A549 (cell line): Measurements from ENCODE around the gene ELAVL1. TPM values are rescaled to one million over a fixed set of nuclear protein-coding genes. Genes with fewer than 3 reads are reported as not detected.

Experiments
- ATAC-seq, 2 experiments: fragments of 200-7000 bp in 1 of 2; fragments of >200 bp in 1 of 2; cut with Nextera tagmentation in 1 of 2; cut with Tn5 transposase in 1 of 2; 3 replicates each; pipeline versions ENCODE4 v1.8.0 to v1.9.1; 2018 to 2020; ENCODE audit warnings: mild to moderate bottlenecking in 1 of 2, moderate library complexity in 1 of 2
- CTCF ChIA-PET: fragments of 300-600 bp; sonication (Branson Sonifier 250); formaldehyde crosslinking; extraction: SDS; loops from one replicate; lab custom pipeline; 2021; ENCODE audit warnings: antibody characterized with exemption, inconsistent platforms; lab: Yijun Ruan, JAX
- POLR2A ChIA-PET: fragments of 350-600 bp; formaldehyde crosslinking; extraction: SDS; loops from one replicate; lab custom pipeline; 2021; ENCODE audit warnings: antibody characterized with exemption, inconsistent platforms; lab: Yijun Ruan, JAX
- DNase-seq, 2 experiments: peaks; one replicate each; pipeline versions ENCODE4 v3.0.0 to v3.0.0-alpha.2; 2011 to 2016; ENCODE audit warnings: low read depth in 1 of 2, low spot score in 1 of 2
- FAIRE-seq: peaks from 2 replicates; lab custom pipeline; 2011; peaks lifted over from hg19 to GRCh38; lab: Jason Lieb, UNC
- H3K27ac ChIP-seq, 2 experiments: fragments of >200 bp; sonication (Bioruptor Twin); formaldehyde crosslinking; 3 replicates each; pipeline ENCODE4 v1.5.1; 2016 to 2017
- H3K4me1 ChIP-seq: fragments of >200 bp; sonication (Bioruptor Twin); formaldehyde crosslinking; 3 replicates; pipeline ENCODE4 v1.6.1; 2016
- H3K4me2 ChIP-seq: fragments of >200 bp; sonication (Bioruptor Twin); formaldehyde crosslinking; 3 replicates; pipeline ENCODE4 v1.6.1; 2016
- H3K4me3 ChIP-seq: fragments of >200 bp; sonication (Bioruptor Twin); formaldehyde crosslinking; 3 replicates; pipeline ENCODE4 v1.5.1; 2016
- H3K9me3 ChIP-seq: fragments of >200 bp; sonication (Bioruptor Twin); formaldehyde crosslinking; 3 replicates; pipeline ENCODE4 v1.6.1; 2016
- CHD2 ChIP-seq: fragments of 150-350 bp; IDR thresholded peaks from 2 replicates; pipeline ENCODE4 v1.6.1; 2014; ENCODE audit warnings: low read length; ENCODE audit not compliant: partially characterized antibody
- CHD4 ChIP-seq: fragments of 200-600 bp; sonication (generic); IDR thresholded peaks from 2 replicates; pipeline ENCODE4 v1.6.1; 2016; ENCODE audit warnings: antibody characterized with exemption, mild to moderate bottlenecking, borderline replicate concordance
- EHF ChIP-seq: fragments of 250-450 bp; sonication (Bioruptor Pico); IDR thresholded peaks from 2 replicates; pipeline ENCODE4 v1.5.0; 2020; ENCODE audit warnings: mild to moderate bottlenecking
- EHMT2 ChIP-seq: fragments of 200-600 bp; sonication (generic); IDR thresholded peaks from 2 replicates; pipeline ENCODE4 v1.6.1; 2016; ENCODE audit warnings: antibody characterized with exemption, low read depth, mild to moderate bottlenecking, moderate library complexity
- FOXS1 ChIP-seq: fragments of 250-450 bp; sonication (Bioruptor Pico); IDR thresholded peaks from 2 replicates; pipeline ENCODE4 v1.5.0; 2020; ENCODE audit warnings: mild to moderate bottlenecking, moderate library complexity
- GATA3 ChIP-seq: IDR thresholded peaks from 2 replicates; pipeline ENCODE4 v1.6.1; 2012; ENCODE audit warnings: borderline replicate concordance
- JUN ChIP-seq, 2 experiments: fragments of >200 bp; sonication (Bioruptor Twin); formaldehyde crosslinking; IDR thresholded peaks; 2 replicates in 1 of 2; 3 replicates in 1 of 2; pipeline ENCODE4 v1.6.1; 2016 to 2017
- KDM1A ChIP-seq: fragments of 200-600 bp; sonication (generic); IDR thresholded peaks from 2 replicates; pipeline ENCODE4 v1.6.1; 2016; ENCODE audit warnings: low read depth, mild to moderate bottlenecking
- MAFK ChIP-seq: fragments of 450-650 bp; IDR thresholded peaks from 2 replicates; pipeline ENCODE4 v1.6.1; 2014; ENCODE audit not compliant: partially characterized antibody
- MAZ ChIP-seq: fragments of 150-350 bp; IDR thresholded peaks from 2 replicates; pipeline ENCODE4 v1.6.1; 2014; ENCODE audit warnings: antibody characterized with exemption, low read depth, low read length, borderline replicate concordance
- NFE2L2 ChIP-seq: fragments of 150-350 bp; conservative IDR thresholded peaks from 2 replicates; pipeline ENCODE4 v1.6.1; 2014; ENCODE audit warnings: low read length
- NPAS2 ChIP-seq: fragments of 250-450 bp; sonication (Bioruptor Pico); IDR thresholded peaks from 2 replicates; pipeline ENCODE4 v1.8.0; 2022; ENCODE audit warnings: mild to moderate bottlenecking, moderate library complexity, borderline replicate concordance
- NR3C1 ChIP-seq: fragments of >200 bp; sonication (Bioruptor Twin); formaldehyde crosslinking; IDR thresholded peaks from 3 replicates; pipeline ENCODE4 v1.6.1; 2017
- PHF8 ChIP-seq: fragments of 200-600 bp; sonication (generic); IDR thresholded peaks from 2 replicates; pipeline ENCODE4 v1.6.1; 2016; ENCODE audit warnings: low read depth, mild to moderate bottlenecking, antibody characterized with exemption, moderate library complexity, borderline replicate concordance
- POLR2AphosphoS2 ChIP-seq: conservative IDR thresholded peaks from 2 replicates; pipeline ENCODE4 v1.6.1; 2012; ENCODE audit warnings: low read length, improper control_type of control experiment, inconsistent platforms
- RAD21 ChIP-seq, 2 experiments: fragments of >200 bp in 1 of 2; sonication (Bioruptor Twin) in 1 of 2; formaldehyde crosslinking in 1 of 2; IDR thresholded peaks in 1 of 2; conservative IDR thresholded peaks in 1 of 2; 2 replicates in 1 of 2; 3 replicates in 1 of 2; pipeline ENCODE4 v1.6.1; 2012 to 2018; ENCODE audit warnings: inconsistent platforms in 1 of 2
- RFX5 ChIP-seq: fragments of 450-650 bp; IDR thresholded peaks from 2 replicates; pipeline ENCODE4 v1.7.1; 2014; ENCODE audit warnings: antibody characterized with exemption, mild to moderate bottlenecking, moderate library complexity
- SMC3 ChIP-seq: fragments of >200 bp; sonication (Bioruptor Twin); formaldehyde crosslinking; IDR thresholded peaks from 3 replicates; pipeline ENCODE4 v1.6.1; 2018; ENCODE audit warnings: inconsistent platforms
- TFCP2L1 ChIP-seq: fragments of 250-450 bp; sonication (Bioruptor Pico); IDR thresholded peaks from 2 replicates; pipeline ENCODE4 v1.5.0; 2021; ENCODE audit warnings: mild to moderate bottlenecking
- TP53 ChIP-seq: fragments of 250-450 bp; sonication (Bioruptor Pico); IDR thresholded peaks from 2 replicates; pipeline ENCODE4 v1.5.0; 2021; ENCODE audit warnings: mild to moderate bottlenecking, moderate library complexity
- ZC3H11A ChIP-seq: fragments of 450-650 bp; IDR thresholded peaks from 2 replicates; pipeline ENCODE4 v1.6.1; 2014; ENCODE audit warnings: antibody characterized with exemption, mild to moderate bottlenecking
- ZNF302 ChIP-seq: fragments of 250-450 bp; sonication (Bioruptor Pico); IDR thresholded peaks from 2 replicates; pipeline ENCODE4 v1.9.0; 2021; ENCODE audit warnings: inconsistent platforms, mild to moderate bottlenecking, moderate library complexity
- WGBS: methylation state at CpG from one replicate; pipeline ENCODE4 v1.1.6; 2017; ENCODE audit errors: missing lambda C conversion rate; 5-methylcytosine and 5-hydroxymethylcytosine counted together
- polyA plus RNA-seq, 4 experiments: library from polyadenylated mRNA; depleted of rRNA in 3 of 4; stranded (reverse); fragments of >200 nt; fragmentation: RNase III in 1 of 4; extraction: RNeasy Plus Mini Kit Qiagen cat#74134 plus additional on column Dnase treatment in 1 of 4; gene quantifications; 2 replicates in 3 of 4; 3 replicates in 1 of 4; pipeline ENCODE4 v1.2.3, GENCODE V29; 2011 to 2017
- TF ChIP-seq, protein P1 (sequence below): fragments of 450-650 bp; IDR thresholded peaks from 2 replicates; pipeline ENCODE4 v1.6.1; 2014; ENCODE audit warnings: antibody characterized with exemption
- TF ChIP-seq, protein P2 (sequence below): fragments of 250-450 bp; sonication (Bioruptor Pico); IDR thresholded peaks from 2 replicates; pipeline ENCODE4 v1.5.0; 2021; ENCODE audit warnings: mild to moderate bottlenecking, moderate library complexity, borderline replicate concordance
- TF ChIP-seq, protein P3 (sequence below): fragments of 150-350 bp; IDR thresholded peaks from 2 replicates; pipeline ENCODE4 v1.6.1; 2014; ENCODE audit warnings: low read depth, mild to moderate bottlenecking, low read length

ELAVL1 gene
- polyA plus RNA-seq, 2 of the 4 experiments (the other 2 are of a cell fraction): 39.3 to 55.6 TPM

DNA sequence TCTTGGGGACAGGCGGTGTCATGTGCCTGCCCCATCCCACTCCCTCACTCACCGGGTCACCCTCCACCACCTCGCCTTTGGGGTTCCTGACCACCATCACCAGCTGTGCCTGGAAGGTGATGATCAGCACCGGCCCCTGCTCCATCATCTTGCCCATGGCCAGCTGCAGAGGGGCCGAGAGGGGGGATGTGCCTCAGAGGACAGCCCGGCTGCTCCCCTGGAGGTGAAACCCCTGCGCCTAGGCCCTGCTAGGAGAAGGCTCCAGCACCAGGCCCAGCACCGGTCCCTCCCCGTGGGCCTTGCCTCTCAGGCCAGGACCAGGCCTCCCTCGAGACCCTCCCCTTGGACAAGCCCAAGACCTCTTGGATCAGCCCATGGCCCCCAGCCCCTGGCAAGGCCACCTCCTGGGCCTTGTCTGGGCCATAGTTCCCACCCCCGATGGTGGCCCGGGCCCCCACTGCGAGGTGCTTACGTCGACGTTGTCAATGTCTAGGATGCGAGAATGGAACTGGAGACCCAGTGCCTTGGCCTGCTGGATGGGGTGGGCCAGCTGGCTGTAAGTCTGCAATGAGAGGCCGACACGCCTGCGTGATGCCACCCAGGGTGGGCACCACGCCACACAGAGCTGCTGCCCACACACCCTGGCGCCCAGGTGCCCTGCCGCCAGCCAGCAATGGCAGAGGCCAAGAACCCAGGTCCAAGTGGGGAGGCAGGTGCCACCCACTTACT is 77.7 kb downstream of the ELAVL1 start:
- CTCF ChIA-PET: interaction anchor here (1.2 to 3.0 kb wide), 5 partner anchors 10 to 74 kb away, joined by 3 to 13 read pairs (median 6); partner anchors contain the start of gene TIMM44

DNA sequence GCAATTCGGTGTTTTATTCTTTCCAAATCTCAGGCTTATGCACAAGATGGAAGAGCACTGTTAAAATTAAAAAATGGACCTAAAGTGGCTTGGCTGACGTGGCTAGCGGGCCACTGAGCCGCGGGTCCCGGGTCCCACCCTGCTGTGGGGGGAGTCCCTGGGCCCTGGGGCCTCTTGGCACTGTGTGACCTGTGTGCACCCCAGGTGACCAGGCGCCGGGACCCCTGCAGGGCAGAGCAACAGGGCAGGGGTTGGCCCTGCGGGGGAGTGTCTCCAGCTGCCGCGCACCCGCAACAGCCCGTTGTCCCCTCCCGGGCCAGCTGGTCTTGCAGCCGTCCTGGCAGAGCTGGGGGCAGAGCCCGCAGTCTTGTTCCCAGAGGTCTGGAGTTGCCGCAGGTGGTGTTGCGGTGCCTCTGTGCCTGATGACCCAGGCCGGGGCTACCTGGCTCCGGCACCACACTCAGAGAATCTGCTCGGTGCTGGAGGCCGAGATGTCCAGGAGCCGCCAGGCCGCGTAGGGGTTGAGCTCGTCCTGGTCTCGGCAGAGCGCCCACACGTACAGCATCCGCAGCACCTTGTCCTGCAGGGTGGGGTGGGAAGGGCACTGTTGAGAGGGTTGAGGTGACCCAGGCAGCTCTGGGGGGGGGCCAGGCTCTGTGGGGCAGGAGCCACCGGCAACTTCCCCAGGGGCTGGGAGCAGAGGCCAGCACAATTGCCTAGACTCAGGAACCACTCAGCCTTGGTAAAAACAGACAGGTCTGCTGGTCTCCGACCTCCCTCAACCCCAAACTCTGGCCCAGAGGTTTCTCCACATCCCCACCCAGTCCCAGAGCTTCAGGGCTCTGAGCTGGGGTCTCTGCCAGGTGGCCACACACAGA is 78.5 kb downstream of the ELAVL1 start:
- no peak; a peak in 1 of 6 replicates for ATAC-seq
- no peak for DNase-seq
- ChIA-PET POLR2A (interaction anchor here (1.0 kb wide), 1 partner anchor 17 kb away, joined by 4 read pairs; the partner anchor contains the start of gene TIMM44), CTCF (interaction anchor here (1.0 to 2.0 kb wide), 5 partner anchors 9 to 73 kb away, joined by 3 to 13 read pairs (median 5); partner anchors contain the start of gene TIMM44)
- FAIRE-seq: no peak
- Histone ChIP-seq H3K4me2 (no peak overlapping the region; the same call in 2 of the 3 replicates), H3K27ac (peak overlapping the region in 1 of 2 experiments; percentile 92; a peak in 1 of 6 replicates), H3K4me3 (no peak overlapping the region), H3K9me3 (no peaks in the 10 kb centered on the region), H3K4me1 (peaks cover 22% of the 10 kb centered on the region)
- WGBS: 51% methylated on average over 8 of the region's 32 CpGs
- TF ChIP-seq, protein P1, sequence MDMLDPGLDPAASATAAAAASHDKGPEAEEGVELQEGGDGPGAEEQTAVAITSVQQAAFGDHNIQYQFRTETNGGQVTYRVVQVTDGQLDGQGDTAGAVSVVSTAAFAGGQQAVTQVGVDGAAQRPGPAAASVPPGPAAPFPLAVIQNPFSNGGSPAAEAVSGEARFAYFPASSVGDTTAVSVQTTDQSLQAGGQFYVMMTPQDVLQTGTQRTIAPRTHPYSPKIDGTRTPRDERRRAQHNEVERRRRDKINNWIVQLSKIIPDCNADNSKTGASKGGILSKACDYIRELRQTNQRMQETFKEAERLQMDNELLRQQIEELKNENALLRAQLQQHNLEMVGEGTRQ: no peak
- TF ChIP-seq PHF8 (no peak), SMC3 (no peak), TP53 (CRISPR knock-in tag) (no peak), EHF (CRISPR knock-in tag) (no peak), JUN (IDR thresholded peaks at IDR 0.05) (no peak), NPAS2 (no peak)
- TF ChIP-seq, protein P2, sequence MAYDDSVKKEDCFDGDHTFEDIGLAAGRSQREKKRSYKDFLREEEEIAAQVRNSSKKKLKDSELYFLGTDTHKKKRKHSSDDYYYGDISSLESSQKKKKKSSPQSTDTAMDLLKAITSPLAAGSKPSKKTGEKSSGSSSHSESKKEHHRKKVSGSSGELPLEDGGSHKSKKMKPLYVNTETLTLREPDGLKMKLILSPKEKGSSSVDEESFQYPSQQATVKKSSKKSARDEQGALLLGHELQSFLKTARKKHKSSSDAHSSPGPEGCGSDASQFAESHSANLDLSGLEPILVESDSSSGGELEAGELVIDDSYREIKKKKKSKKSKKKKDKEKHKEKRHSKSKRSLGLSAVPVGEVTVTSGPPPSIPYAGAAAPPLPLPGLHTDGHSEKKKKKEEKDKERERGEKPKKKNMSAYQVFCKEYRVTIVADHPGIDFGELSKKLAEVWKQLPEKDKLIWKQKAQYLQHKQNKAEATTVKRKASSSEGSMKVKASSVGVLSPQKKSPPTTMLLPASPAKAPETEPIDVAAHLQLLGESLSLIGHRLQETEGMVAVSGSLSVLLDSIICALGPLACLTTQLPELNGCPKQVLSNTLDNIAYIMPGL (CRISPR knock-in tag): no peak

More for the DNA sequence above, 77.7 kb downstream of the ELAVL1 start:
- POLR2A ChIA-PET: interaction anchor here (0.5 to 1.0 kb wide), 2 partner anchors 16 to 382 kb away, joined by 3 to 4 read pairs; partner anchors contain the start of gene TIMM44
- Histone ChIP-seq H3K9me3 (no peaks in the 10 kb centered on the region), H3K4me2 (no peak overlapping the region), H3K4me3 (no peak overlapping the region), H3K4me1 (peaks cover 22% of the 10 kb centered on the region), H3K27ac (no peak overlapping the region)
- FAIRE-seq: no peak
- 93% methylated on average over 3 of the region's 23 CpGs for WGBS
- TF ChIP-seq RAD21 (conservative IDR thresholded peaks at IDR 0.05 in 1 of 2, IDR thresholded peaks at IDR 0.05 in 1 of 2): no peak
- TF ChIP-seq MAFK: no peak
- TF ChIP-seq FOXS1: no peak
- TF ChIP-seq RFX5: no peak
- TF ChIP-seq CHD4: no peak
- no peak for TF ChIP-seq NR3C1
- TF ChIP-seq KDM1A: no peak
- no peak for TF ChIP-seq EHF (CRISPR knock-in tag)
- TF ChIP-seq EHMT2: no peak
- TF ChIP-seq, protein P3, sequence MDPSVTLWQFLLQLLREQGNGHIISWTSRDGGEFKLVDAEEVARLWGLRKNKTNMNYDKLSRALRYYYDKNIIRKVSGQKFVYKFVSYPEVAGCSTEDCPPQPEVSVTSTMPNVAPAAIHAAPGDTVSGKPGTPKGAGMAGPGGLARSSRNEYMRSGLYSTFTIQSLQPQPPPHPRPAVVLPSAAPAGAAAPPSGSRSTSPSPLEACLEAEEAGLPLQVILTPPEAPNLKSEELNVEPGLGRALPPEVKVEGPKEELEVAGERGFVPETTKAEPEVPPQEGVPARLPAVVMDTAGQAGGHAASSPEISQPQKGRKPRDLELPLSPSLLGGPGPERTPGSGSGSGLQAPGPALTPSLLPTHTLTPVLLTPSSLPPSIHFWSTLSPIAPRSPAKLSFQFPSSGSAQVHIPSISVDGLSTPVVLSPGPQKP: no peak
- no peak for TF ChIP-seq MAZ
- TF ChIP-seq NFE2L2: no peak
- no peak for TF ChIP-seq ZNF302 (CRISPR knock-in tag)
- no peak for TF ChIP-seq ZC3H11A
- no peak for TF ChIP-seq TFCP2L1 (CRISPR knock-in tag)
- TF ChIP-seq POLR2AphosphoS2: no peak
- TF ChIP-seq CHD2: no peak
- no peak for TF ChIP-seq GATA3
- no peak for ATAC-seq
- no peak for DNase-seq
